Neural crest cell (in vitro differentiated cells): Measurements from ENCODE around the gene ENKUR. TPM values are rescaled to one million over a fixed set of nuclear protein-coding genes. Genes with fewer than 3 reads are reported as not detected.
"Not testable (repeated sequence)": the region's sequence is repeated elsewhere in the genome, so short reads cannot be mapped to it uniquely, and the experiment has no call there.

Source experiments
- DNase-seq: peaks from one replicate; pipeline ENCODE4 v3.0.0; 2021; ENCODE audit warnings: low read depth, mixed read lengths, low spot score
- H3K27ac Mint-ChIP-seq: one replicate; pipeline ENCODE4 v1.8.0; 2021; ENCODE audit warnings: mild to moderate bottlenecking, mixed read lengths; ENCODE audit not compliant: unreplicated experiment
- H3K27me3 Mint-ChIP-seq: 2 replicates; pipeline ENCODE4 v1.8.0; 2021; ENCODE audit warnings: low read depth, mild to moderate bottlenecking, mixed read lengths
- H3K36me3 Mint-ChIP-seq: 2 replicates; pipeline ENCODE4 v1.8.0; 2021; ENCODE audit warnings: low read depth, mild to moderate bottlenecking, mixed read lengths
- H3K4me1 Mint-ChIP-seq: 2 replicates; pipeline ENCODE4 v1.8.0; 2021; ENCODE audit warnings: mixed read lengths
- H3K4me3 Mint-ChIP-seq: one replicate; pipeline ENCODE4 v1.8.0; 2021; ENCODE audit warnings: mild to moderate bottlenecking, mixed read lengths
- H3K9me3 Mint-ChIP-seq: 2 replicates; pipeline ENCODE4 v1.8.0; 2021; ENCODE audit warnings: mixed read lengths
- CTCF ChIP-seq: fragments of 200-600 bp; sonication (generic); conservative IDR thresholded peaks from 2 replicates; pipeline ENCODE4 v1.5.0; 2021; ENCODE audit warnings: antibody characterized with exemption, mild to moderate bottlenecking
- total RNA-seq: library from RNA; stranded (reverse); gene quantifications from 2 replicates; pipeline ENCODE4 v1.2.1, GENCODE V29; 2021

ENKUR gene
- total RNA-seq, 1 donor from 2014 or later: 1.7 TPM

GRCh38 chr10:24974976-24975375, 41.0 kb downstream of the ENKUR start:
- H3K4me3 Mint-ChIP-seq: no peak overlapping the region
- H3K27me3 Mint-ChIP-seq: no peaks in the 10 kb centered on the region
- H3K9me3 Mint-ChIP-seq: no peaks in the 10 kb centered on the region
- no peaks in the 10 kb centered on the region for H3K4me1 Mint-ChIP-seq
- no peak for TF ChIP-seq CTCF
- H3K36me3 Mint-ChIP-seq: no peaks in the 10 kb centered on the region
- DNase-seq: no peak
- H3K27ac Mint-ChIP-seq: no peak overlapping the region

DNA sequence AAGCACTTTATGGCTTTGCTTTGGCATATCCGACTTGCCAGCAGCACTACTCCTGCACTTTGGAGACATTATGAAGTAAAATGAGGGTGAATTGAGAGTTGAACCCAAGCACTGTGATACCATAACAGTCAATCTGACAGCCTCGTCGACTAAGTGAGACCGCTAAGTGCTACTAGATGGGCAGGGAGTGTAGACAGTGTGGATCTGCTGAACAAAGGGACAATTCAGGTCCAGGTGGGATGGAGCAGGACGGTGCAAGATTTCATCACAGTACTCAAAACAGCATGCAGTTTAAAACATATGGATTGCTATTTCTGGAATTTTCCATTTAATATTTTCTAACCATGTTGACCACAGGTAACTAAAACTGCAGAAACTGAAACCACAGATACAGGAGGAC, 42.8 kb downstream of the ENKUR start:
- H3K9me3 Mint-ChIP-seq: no peaks in the 10 kb centered on the region
- H3K27ac Mint-ChIP-seq: no peak overlapping the region
- no peak overlapping the region for H3K4me3 Mint-ChIP-seq
- no peaks in the 10 kb centered on the region for H3K27me3 Mint-ChIP-seq
- TF ChIP-seq CTCF: no peak
- no peaks in the 10 kb centered on the region for H3K4me1 Mint-ChIP-seq
- no peak for DNase-seq
- no peaks in the 10 kb centered on the region for H3K36me3 Mint-ChIP-seq

- Mint-ChIP-seq H3K36me3 (no peaks in the 10 kb centered on the region), H3K4me3 (no peak overlapping the region), H3K27ac (no peak overlapping the region), H3K4me1 (no peaks in the 10 kb centered on the region), H3K27me3 (no peaks in the 10 kb centered on the region), H3K9me3 (no peaks in the 10 kb centered on the region)
- TF ChIP-seq CTCF: no peak
- DNase-seq: no peak
Observed at GRCh38 chr10:24971374-24971773, 44.6 kb downstream of the ENKUR start.

DNA sequence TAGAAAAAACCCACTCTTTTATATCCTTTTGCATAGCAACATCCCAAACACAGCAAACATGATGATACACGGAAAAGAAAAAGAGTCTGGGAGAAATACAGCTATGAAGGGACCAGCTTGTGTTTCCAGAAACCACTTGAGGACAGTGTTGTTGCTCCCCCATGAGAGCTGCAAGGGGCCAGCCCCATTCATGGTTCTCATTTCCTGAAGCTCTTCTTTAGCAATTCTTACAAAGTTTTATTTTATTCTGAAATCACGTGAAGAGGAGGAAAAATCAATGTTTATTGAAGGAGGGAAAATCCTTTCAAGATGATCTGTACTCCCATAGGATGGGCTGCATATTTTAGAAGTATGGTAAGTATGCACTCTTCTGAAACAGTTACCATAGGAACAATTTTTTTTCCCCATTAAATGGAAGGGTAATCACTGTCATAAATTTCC, 46.1 kb downstream of the ENKUR start:
- H3K36me3 Mint-ChIP-seq: no peaks in the 10 kb centered on the region
- no peak overlapping the region for H3K4me3 Mint-ChIP-seq
- H3K27ac Mint-ChIP-seq: no peak overlapping the region
- no peaks in the 10 kb centered on the region for H3K27me3 Mint-ChIP-seq
- no peaks in the 10 kb centered on the region for H3K4me1 Mint-ChIP-seq
- no peak for TF ChIP-seq CTCF
- no peak for DNase-seq
- H3K9me3 Mint-ChIP-seq: no peaks in the 10 kb centered on the region

DNA sequence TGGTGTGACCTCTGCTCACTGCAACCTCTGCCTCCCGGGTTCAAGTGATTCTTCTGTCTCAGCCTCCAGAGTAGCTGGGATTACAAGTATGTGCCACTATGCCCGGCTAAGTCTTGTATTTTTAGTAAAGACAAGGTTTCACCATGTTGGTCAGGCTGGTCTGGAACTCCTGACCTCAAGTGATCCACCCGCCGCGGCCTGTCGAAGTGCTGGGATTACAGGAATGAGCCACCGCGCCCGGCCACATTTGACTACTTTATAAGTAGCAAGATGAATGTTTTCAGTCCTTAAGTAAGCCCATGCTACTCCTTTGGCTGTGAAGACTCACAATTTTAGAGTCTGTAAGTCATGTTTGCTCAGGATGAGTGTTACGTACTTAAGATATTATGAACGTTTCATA, 47.0 kb downstream of the ENKUR start:
- H3K36me3 Mint-ChIP-seq, H3K9me3 Mint-ChIP-seq, DNase-seq, H3K27me3 Mint-ChIP-seq, H3K27ac Mint-ChIP-seq, H3K4me1 Mint-ChIP-seq, H3K4me3 Mint-ChIP-seq: not testable (repeated sequence)

GRCh38 chr10:24968349-24968748, 47.6 kb downstream of the ENKUR start:
- Mint-ChIP-seq H3K27ac (no peak overlapping the region), H3K9me3 (no peaks in the 10 kb centered on the region), H3K36me3 (no peaks in the 10 kb centered on the region), H3K4me1 (no peaks in the 10 kb centered on the region), H3K4me3 (no peak overlapping the region), H3K27me3 (no peaks in the 10 kb centered on the region)
- TF ChIP-seq CTCF: no peak
- no peak for DNase-seq
